Activated naive CD4-positive, alpha-beta T cell treated with anti-CD3 and anti-CD28 coated beads, Interleukin-2, amount 10 ng/mL, durations not matched to agents 7 days and 5 days (primary cell): ENCODE data around the gene GPC3.

Experiments
- CTCF ChIA-PET: fragments of 350-600 bp; sonication (Branson Sonifier 250); formaldehyde crosslinking; loops from one replicate; lab custom pipeline; 2021; ENCODE audit warnings: antibody characterized with exemption; lab: Charles Lee
- DNase-seq: peaks from one replicate; pipeline ENCODE4 v3.0.0-alpha.2; 2020
- H3K27ac Mint-ChIP-seq: one replicate; pipeline ENCODE4 v1.8.0; 2021; ENCODE audit warnings: mild to moderate bottlenecking, moderate library complexity, mixed read lengths
- H3K27me3 Mint-ChIP-seq: one replicate; pipeline ENCODE4 v1.8.0; 2021; ENCODE audit warnings: mild to moderate bottlenecking, mixed read lengths
- H3K36me3 Mint-ChIP-seq: one replicate; pipeline ENCODE4 v1.8.0; 2021; ENCODE audit warnings: mixed read lengths
- H3K4me1 Mint-ChIP-seq: one replicate; pipeline ENCODE4 v1.8.0; 2021; ENCODE audit warnings: mixed read lengths
- H3K4me3 Mint-ChIP-seq: one replicate; pipeline ENCODE4 v1.8.0; 2021; ENCODE audit warnings: mild to moderate bottlenecking, moderate library complexity, mixed read lengths
- H3K9me3 Mint-ChIP-seq: one replicate; pipeline ENCODE4 v1.8.0; 2021; ENCODE audit warnings: mixed read lengths

Gene GPC3

GRCh38 chrX:133921764-133922389 lies 63.5 kb downstream of the GPC3 start:
- H3K4me1 Mint-ChIP-seq, result peaks cover 26% of the 10 kb centered on the region
- CTCF ChIA-PET, result interaction anchor here (0.7 to 2.8 kb wide), 6 partner anchors 12 to 474 kb away, joined by 3 to 20 read pairs (median 4); no protein-coding TSS in a partner anchor
- no peaks in the 10 kb centered on the region for H3K36me3 Mint-ChIP-seq
- H3K9me3 Mint-ChIP-seq, result peaks cover 3% of the 10 kb centered on the region
- DNase-seq, result peak; percentile 47
- H3K4me3 Mint-ChIP-seq, result no peak overlapping the region
- no peak overlapping the region for H3K27ac Mint-ChIP-seq
- H3K27me3 Mint-ChIP-seq, result no peaks in the 10 kb centered on the region

GRCh38 chrX:133921086-133921485 lies 64.3 kb downstream of the GPC3 start:
- Mint-ChIP-seq H3K36me3 (no peaks in the 10 kb centered on the region), H3K4me1 (peaks cover 26% of the 10 kb centered on the region), H3K9me3 (peaks cover 3% of the 10 kb centered on the region), H3K27me3 (no peaks in the 10 kb centered on the region), H3K4me3 (no peak overlapping the region), H3K27ac (no peak overlapping the region)
- DNase-seq, result no peak
- CTCF ChIA-PET, result interaction anchor here (1.0 to 2.8 kb wide), 4 partner anchors 9 to 129 kb away, joined by 3 to 20 read pairs (median 4); no protein-coding TSS in a partner anchor

- H3K9me3 Mint-ChIP-seq, result peaks cover 3% of the 10 kb centered on the region
- DNase-seq, result no peak
- H3K27me3 Mint-ChIP-seq, result no peaks in the 10 kb centered on the region
- no peaks in the 10 kb centered on the region for H3K36me3 Mint-ChIP-seq
- no peak overlapping the region for H3K4me3 Mint-ChIP-seq
- CTCF ChIA-PET, result interaction anchor here (0.8 kb wide), 2 partner anchors 79 to 126 kb away, joined by 3 read pairs; no protein-coding TSS in a partner anchor
- H3K27ac Mint-ChIP-seq, result no peak overlapping the region
- peaks cover 19% of the 10 kb centered on the region for H3K4me1 Mint-ChIP-seq
These were observed 67.0 kb downstream of the GPC3 start for GRCh38 chrX:133918361-133918771.

GRCh38 chrX:133916984-133917722 lies 68.2 kb downstream of the GPC3 start:
- no peaks in the 10 kb centered on the region for H3K36me3 Mint-ChIP-seq
- H3K27me3 Mint-ChIP-seq, result no peaks in the 10 kb centered on the region
- no peak overlapping the region for H3K4me3 Mint-ChIP-seq
- no peak overlapping the region for H3K27ac Mint-ChIP-seq
- peaks cover 3% of the 10 kb centered on the region for H3K9me3 Mint-ChIP-seq
- peaks cover 6% of the 10 kb centered on the region for H3K4me1 Mint-ChIP-seq
- DNase-seq, result no peak
- CTCF ChIA-PET, result interaction anchor here (0.5 kb wide), 1 partner anchor 80 kb away, joined by 3 read pairs; no protein-coding TSS in a partner anchor

GRCh38 chrX:133913658-133914388 lies 71.6 kb downstream of the GPC3 start:
- CTCF ChIA-PET, result no interaction called here
- Mint-ChIP-seq H3K27ac (no peak overlapping the region), H3K4me1 (no peaks in the 10 kb centered on the region), H3K9me3 (peaks cover 3% of the 10 kb centered on the region), H3K36me3 (no peaks in the 10 kb centered on the region), H3K4me3 (no peak overlapping the region), H3K27me3 (no peaks in the 10 kb centered on the region)
- DNase-seq, result no peak

GRCh38 chrX:133913009-133913408 lies 72.4 kb downstream of the GPC3 start:
- no peaks in the 10 kb centered on the region for H3K36me3 Mint-ChIP-seq
- no peak overlapping the region for H3K27ac Mint-ChIP-seq
- DNase-seq, result no peak
- H3K9me3 Mint-ChIP-seq, result peaks cover 3% of the 10 kb centered on the region
- H3K4me3 Mint-ChIP-seq, result no peak overlapping the region
- no peaks in the 10 kb centered on the region for H3K27me3 Mint-ChIP-seq
- no peaks in the 10 kb centered on the region for H3K4me1 Mint-ChIP-seq
- CTCF ChIA-PET, result no interaction called here

GRCh38 chrX:133911825-133912495 lies 73.4 kb downstream of the GPC3 start:
- DNase-seq, result no peak
- H3K4me3 Mint-ChIP-seq, result no peak overlapping the region
- CTCF ChIA-PET, result interaction anchor here (0.7 to 0.8 kb wide), 2 partner anchors 9 to 775 kb away, joined by 3 read pairs; no protein-coding TSS in a partner anchor

GRCh38 chrX:133910539-133910938 lies 74.9 kb downstream of the GPC3 start:
- no peak overlapping the region for H3K4me3 Mint-ChIP-seq
- no peaks in the 10 kb centered on the region for H3K27me3 Mint-ChIP-seq
- no peaks in the 10 kb centered on the region for H3K4me1 Mint-ChIP-seq
- CTCF ChIA-PET, result interaction anchor here (1.6 kb wide), 1 partner anchor 11 kb away, joined by 4 read pairs; no protein-coding TSS in a partner anchor
- H3K9me3 Mint-ChIP-seq, result no peaks in the 10 kb centered on the region
- no peak overlapping the region for H3K27ac Mint-ChIP-seq
- DNase-seq, result no peak
- H3K36me3 Mint-ChIP-seq, result no peaks in the 10 kb centered on the region

More at GRCh38 chrX:133911825-133912495, 73.4 kb downstream of the GPC3 start:
- peaks cover 1% of the 10 kb centered on the region for H3K9me3 Mint-ChIP-seq
- no peaks in the 10 kb centered on the region for H3K27me3 Mint-ChIP-seq
- H3K27ac Mint-ChIP-seq, result no peak overlapping the region
- H3K4me1 Mint-ChIP-seq, result no peaks in the 10 kb centered on the region
- H3K36me3 Mint-ChIP-seq, result no peaks in the 10 kb centered on the region

GRCh38 chrX:133909888-133910287 lies 75.5 kb downstream of the GPC3 start:
- Mint-ChIP-seq H3K27me3 (no peaks in the 10 kb centered on the region), H3K36me3 (no peaks in the 10 kb centered on the region)
- CTCF ChIA-PET, result interaction anchor here (1.6 kb wide), 1 partner anchor 12 kb away, joined by 4 read pairs; no protein-coding TSS in a partner anchor

GRCh38 chrX:133908223-133908955 lies 77.0 kb downstream of the GPC3 start:
- no peaks in the 10 kb centered on the region for H3K27me3 Mint-ChIP-seq
- no peak for DNase-seq
- H3K4me3 Mint-ChIP-seq, result no peak overlapping the region
- CTCF ChIA-PET, result no interaction called here
- H3K27ac Mint-ChIP-seq, result no peak overlapping the region
- no peaks in the 10 kb centered on the region for H3K9me3 Mint-ChIP-seq
- H3K36me3 Mint-ChIP-seq, result no peaks in the 10 kb centered on the region
- H3K4me1 Mint-ChIP-seq, result no peaks in the 10 kb centered on the region

More at GRCh38 chrX:133909888-133910287, 75.5 kb downstream of the GPC3 start:
- Mint-ChIP-seq H3K4me1 (no peaks in the 10 kb centered on the region), H3K27ac (no peak overlapping the region), H3K9me3 (no peaks in the 10 kb centered on the region), H3K4me3 (no peak overlapping the region)
- no peak for DNase-seq

GRCh38 chrX:133907606-133908005 lies 77.8 kb downstream of the GPC3 start:
- Mint-ChIP-seq H3K4me3 (no peak overlapping the region), H3K4me1 (no peaks in the 10 kb centered on the region), H3K27me3 (no peaks in the 10 kb centered on the region), H3K36me3 (no peaks in the 10 kb centered on the region), H3K9me3 (no peaks in the 10 kb centered on the region), H3K27ac (no peak overlapping the region)
- CTCF ChIA-PET, result no interaction called here
- no peak for DNase-seq

- H3K36me3 Mint-ChIP-seq, result no peaks in the 10 kb centered on the region
- DNase-seq, result no peak
- no peaks in the 10 kb centered on the region for H3K4me1 Mint-ChIP-seq
- H3K4me3 Mint-ChIP-seq, result no peak overlapping the region
- no peak overlapping the region for H3K27ac Mint-ChIP-seq
- H3K27me3 Mint-ChIP-seq, result no peaks in the 10 kb centered on the region
- no peaks in the 10 kb centered on the region for H3K9me3 Mint-ChIP-seq
- CTCF ChIA-PET, result interaction anchor here (0.6 kb wide), 1 partner anchor 8 kb away, joined by 3 read pairs; no protein-coding TSS in a partner anchor
These were observed 80.1 kb downstream of the GPC3 start for GRCh38 chrX:133905305-133905704.

GRCh38 chrX:133897593-133898163 lies 87.7 kb downstream of the GPC3 start:
- Mint-ChIP-seq H3K4me3 (no peak overlapping the region), H3K9me3 (no peaks in the 10 kb centered on the region), H3K27ac (no peak overlapping the region), H3K36me3 (no peaks in the 10 kb centered on the region), H3K4me1 (no peaks in the 10 kb centered on the region), H3K27me3 (no peaks in the 10 kb centered on the region)
- CTCF ChIA-PET, result no interaction called here
- no peak for DNase-seq
